COLO829 (cell line): ENCODE data around the gene TMC8.

ENCODE experiments used
- DNase-seq: peaks from one replicate; pipeline ENCODE4 v3.0.0; 2012; ENCODE audit warnings: low spot score

TMC8 gene

GRCh38 chr17:78124081-78124835 lies 6.3 kb upstream of the TMC8 start:
- no peak for DNase-seq

- no peak for DNase-seq
Observed at GRCh38 chr17:78124836-78125137, 5.8 kb upstream of the TMC8 start.

GRCh38 chr17:78125138-78125913 lies 5.2 kb upstream of the TMC8 start:
- no peak for DNase-seq

DNA sequence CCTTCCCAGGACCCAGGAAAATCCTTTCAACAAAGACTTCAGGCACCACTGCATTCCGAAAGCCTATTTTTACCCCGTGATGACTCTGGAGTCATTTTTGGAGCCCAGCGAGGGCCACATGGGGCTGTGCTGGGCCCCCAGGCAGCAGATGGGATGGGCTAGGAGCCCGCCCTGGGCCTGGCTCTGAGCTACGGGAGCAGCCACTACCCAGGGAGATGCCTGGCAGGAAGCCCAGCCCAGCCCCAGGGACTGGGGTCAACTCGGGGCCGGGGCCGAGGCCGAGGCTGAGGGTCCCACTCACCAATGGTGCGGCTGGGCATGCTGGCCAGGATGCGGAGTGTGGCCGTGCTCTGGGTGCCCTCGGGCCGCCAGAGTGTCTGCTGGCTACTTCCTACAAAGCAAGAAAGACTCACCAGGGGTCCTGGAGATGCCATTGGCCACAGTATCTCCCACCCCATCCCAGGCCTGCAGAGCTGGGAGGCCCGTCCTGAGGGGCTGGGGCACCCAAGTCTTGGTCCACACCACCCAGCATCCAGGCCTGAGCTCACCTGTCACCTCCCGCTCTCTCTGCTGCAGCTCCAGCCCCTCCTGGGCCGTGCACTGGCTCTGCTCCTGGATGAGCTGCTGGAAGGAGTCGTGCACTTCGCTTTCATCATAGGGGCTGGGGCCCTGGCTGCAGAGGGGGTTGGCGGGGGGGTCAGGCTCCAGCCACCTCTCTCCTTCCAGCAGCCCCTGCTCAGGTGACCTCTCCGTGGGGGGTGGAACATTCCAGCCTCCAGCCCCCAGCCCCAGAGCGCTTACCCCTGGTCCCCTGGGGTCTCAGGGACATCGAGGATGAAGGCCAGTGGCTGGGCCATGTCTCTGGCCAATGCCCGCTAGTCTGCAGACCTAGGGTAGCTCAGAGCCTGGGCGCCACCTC lies 4.3 kb upstream of the TMC8 start:
- no peak for DNase-seq

DNA sequence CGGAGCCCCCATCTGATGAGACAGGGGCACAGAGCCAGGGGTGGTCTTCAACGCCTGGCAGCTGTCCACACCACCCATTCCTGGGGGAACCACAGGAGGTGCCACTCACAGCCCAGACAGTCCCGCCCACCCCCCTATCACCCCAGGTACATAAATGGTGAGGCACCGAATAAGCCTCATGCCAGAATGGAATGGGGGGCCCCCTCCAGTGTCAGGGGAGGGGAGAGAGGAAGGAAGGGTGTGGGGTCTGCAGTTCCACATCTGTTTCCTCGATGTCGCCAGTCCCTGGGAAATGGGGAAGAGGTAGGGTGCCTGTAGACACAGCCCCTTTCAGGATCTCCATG lies 3.7 kb upstream of the TMC8 start:
- DNase-seq = no peak

GRCh38 chr17:78127239-78127887 lies 3.2 kb upstream of the TMC8 start:
- peak; percentile 56 for DNase-seq

DNA sequence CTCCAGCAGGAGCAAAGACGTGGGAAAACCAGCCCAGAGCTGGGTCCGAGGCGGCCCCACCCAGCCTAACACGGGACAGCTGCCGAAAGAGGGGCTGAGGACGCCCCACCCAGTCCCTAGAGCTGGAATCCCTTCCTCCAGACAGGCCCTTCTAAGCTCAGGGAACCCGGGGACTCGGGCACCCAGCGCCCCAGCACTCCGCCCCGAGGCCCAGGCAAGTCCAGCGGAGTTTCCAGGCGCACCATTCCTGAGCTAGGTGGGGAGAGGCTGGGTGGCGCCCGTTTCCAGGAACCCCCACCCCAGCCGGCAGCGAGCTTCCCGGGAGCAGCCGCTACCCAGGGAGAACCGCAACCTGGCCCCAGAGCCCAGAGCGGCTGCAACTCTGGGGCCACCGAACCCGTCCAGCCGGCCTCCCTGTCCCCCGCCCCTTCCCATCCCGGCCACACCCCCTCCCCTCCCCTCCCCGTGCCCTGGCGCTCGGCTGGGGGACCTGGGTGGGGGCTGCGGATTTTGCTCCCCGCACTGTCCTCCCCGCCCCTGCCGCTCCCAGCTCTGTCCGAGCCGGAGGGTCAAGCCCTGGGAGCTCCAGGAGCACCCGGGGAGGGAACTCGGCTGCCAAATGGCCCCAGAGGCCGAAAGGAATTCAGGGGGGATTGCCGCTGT lies 2.6 kb upstream of the TMC8 start:
- no peak for DNase-seq

- no peak for DNase-seq
Observed at GRCh38 chr17:78128551-78129350, 1.8 kb upstream of the TMC8 start, which contains the start of gene TMC6. Gene TMC6, minus strand, starts transcription at chr17:78128755. Its CDS starts 1,923 bp downstream, at chr17:78126832.

DNA sequence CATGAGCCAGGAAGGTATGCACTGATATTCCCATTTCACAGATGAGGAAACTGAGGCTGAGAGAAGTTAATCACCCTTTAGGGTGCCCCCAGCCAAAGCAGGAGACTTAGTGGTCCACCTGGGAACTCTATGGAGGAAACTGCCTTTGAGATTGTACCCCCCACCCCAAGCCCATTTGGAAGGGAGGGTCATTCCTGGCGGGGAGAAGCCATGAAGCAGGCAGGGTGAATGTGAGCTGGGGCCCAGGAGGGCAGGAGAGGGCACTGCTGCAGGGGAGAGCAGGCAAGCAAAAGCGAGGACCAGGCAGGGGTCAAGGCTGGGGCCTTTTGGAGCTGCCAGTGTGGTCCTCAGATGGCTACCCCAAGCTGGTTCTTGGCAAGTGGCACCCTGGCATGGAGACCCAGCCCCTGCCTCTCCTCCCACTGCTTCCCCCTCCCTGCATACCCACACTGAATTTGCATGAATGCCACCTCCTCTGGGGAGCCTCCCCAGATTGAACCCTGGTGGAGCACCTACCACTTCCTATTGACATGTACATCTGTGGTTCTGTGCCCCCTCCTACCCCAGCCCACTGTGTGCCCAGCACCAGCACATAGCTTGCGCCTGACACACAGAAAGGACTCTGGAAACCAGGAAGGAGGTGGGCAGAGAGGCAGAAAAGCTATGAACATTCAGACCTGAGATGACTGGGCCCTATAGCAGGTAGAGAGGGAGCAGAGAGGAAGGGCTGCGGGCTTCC lies 1.1 kb upstream of the TMC8 start:
- no peak for DNase-seq

DNA sequence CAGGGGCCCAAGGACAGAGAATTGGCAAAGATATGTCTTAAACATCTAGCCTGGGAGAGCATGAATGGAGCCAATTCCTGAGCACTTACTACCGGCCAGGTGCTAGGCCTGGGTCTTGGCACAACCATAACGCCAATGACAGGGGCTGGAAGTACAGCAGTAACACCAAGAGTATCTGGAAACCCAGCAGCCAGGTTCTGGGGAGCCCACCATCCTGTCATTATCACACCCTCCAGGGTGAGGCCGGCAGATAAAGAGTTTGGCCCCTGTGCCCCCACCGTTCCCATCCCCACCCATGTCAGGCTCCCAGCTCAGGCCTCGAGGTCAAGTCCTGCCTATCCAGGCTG lies 508 bp upstream of the TMC8 start:
- no peak for DNase-seq

- DNase-seq = no peak
Observed at GRCh38 chr17:78131172-78132083, 857 bp downstream of the TMC8 start.

GRCh38 chr17:78132084-78132676 lies 1.6 kb downstream of the TMC8 start:
- DNase-seq = no peak

DNA sequence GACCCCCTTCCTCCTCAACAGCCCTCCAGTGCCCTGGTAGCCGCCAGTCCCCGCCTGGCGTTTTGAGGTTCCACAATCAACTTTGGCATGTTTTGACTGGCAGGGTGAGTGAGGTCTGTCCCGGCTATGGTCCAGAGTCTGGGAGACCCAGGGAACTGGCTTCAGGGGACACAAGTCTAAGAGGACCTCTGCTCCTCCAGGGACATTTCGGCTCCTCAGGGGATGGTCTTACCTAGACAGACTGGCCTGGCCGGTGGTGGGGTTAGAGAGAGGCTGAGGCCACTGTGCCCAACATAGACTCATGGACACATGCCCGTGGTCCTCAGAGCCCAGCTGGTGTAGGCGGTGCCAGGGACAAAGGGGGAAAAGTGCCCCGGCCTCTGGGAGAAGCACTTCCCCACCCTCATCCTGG lies 2.2 kb downstream of the TMC8 start:
- DNase-seq = no peak

DNA sequence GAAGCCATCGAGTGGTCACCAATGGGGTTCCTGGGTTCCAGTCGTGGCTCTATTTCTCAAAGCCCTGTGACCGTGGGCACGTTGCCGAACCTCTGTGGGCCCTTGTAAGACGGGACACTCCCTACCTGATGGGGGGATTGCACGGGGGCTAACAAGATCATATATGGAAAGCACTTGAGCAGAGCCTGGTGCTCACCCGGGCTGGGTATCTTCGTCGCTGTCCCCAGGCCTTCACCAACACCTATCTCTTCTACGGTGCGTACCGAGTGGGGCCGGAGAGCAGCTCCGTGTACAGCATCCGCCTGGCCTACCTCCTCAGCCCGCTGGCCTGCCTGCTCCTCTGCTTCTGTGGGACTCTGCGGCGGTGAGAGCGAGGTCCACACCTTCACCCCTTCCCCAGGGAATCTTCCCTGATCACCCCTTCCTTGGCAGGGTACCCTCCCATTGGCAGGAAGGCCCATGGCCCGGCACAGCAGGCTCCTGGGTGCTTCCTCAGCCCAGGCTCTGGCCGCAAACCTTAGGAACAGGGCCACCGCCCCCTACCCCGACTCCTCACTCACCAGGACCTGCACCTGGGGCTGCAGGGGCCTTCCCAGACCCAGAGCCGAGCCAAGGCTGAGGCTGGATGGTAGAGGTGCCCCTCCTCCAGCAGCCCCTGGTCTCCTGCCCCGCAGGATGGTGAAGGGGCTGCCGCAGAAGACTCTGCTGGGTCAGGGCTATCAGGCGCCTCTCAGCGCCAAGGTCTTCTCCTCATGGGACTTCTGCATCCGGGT lies 2.8 kb downstream of the TMC8 start:
- DNase-seq = no peak

GRCh38 chr17:78133971-78134898 lies 3.7 kb downstream of the TMC8 start:
- no peak for DNase-seq

- DNase-seq = no peak
Observed at GRCh38 chr17:78134899-78135385, 4.4 kb downstream of the TMC8 start.
